Subcutaneous adipose tissue (tissue), 4 donors: Measurements from ENCODE around the gene NPY. TPM values are rescaled to one million over a fixed set of nuclear protein-coding genes. Genes with fewer than 3 reads are reported as not detected.

Experiments used
- CTCF ChIP-seq: fragments of 450-650 bp; IDR thresholded peaks from one replicate; pipeline ENCODE4 v1.5.1; 2016; ENCODE audit warnings: low read depth, mild to moderate bottlenecking, control low read depth, antibody characterized with exemption, moderate library complexity
- total RNA-seq, 4 donors: library from RNA; depleted of rRNA; stranded (reverse); fragments of >200 nt; gene quantifications; one replicate each; pipeline ENCODE4 v1.1.0, GENCODE V29; 2016

The NPY gene
- total RNA-seq, 4 donors from 2014 or later: not detected

DNA sequence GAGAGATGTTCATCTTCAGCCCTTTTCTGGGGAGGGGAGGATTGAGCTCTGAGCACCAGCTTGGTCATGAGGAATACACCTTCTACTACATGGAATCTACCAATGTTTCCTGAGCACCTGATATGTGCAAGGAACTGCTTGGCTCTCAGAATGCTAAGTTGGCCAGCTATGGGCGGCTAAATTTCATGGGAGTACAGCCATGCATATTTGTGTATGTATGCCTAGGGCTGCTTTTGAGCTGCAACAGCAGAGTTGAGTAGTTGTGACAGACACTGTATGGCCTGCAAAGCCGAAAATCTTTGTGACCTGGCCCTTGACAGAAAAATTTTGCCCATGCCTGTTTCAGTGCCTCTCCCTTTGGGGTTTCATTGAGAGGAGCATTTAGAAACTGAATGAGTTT is 44.9 kb downstream of the NPY start:
- no peak for TF ChIP-seq CTCF

GRCh38 chr7:24334012-24334411 is 50.0 kb downstream of the NPY start:
- no peak for TF ChIP-seq CTCF

GRCh38 chr7:24334627-24335026 is 50.6 kb downstream of the NPY start:
- no peak for TF ChIP-seq CTCF

GRCh38 chr7:24336461-24336860 is 52.5 kb downstream of the NPY start:
- TF ChIP-seq CTCF: no peak

DNA sequence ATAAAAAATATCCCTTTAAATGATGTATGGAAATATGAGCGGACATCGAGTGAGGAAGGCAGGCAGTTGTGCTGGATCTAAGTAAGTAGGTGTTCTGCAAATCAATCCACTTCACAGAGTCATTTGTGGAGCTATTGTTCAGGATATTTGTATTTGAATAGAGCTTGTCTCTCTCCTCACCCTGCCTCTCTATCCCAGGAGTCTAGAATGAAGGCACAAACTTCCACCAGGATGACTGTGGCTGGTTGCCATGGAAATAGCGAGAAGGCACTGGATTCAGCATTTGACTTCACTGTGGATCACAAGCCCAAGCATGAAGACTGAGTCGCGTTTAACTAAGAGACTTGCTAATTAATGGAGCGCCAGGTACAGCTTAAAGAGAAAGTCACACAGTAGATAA is 53.2 kb downstream of the NPY start:
- TF ChIP-seq CTCF: no peak

DNA sequence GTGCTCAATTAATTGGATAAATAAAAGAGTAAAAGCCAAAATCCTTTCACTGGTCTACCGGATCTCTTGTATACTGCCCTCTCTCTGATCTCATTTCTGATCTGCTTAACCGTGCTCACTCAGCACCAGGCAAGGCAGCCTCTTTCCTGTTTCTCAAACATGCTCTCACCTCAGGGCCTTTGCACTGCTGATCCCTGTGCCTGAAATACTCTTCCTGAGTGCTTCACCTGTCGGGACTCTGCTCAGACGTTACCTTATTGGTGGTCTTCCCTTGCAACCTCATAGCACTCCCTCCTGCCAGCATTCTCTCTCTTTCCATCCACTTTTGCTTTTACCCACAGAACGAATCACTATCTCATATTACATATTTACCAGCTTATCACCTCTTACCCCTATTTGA is 55.6 kb downstream of the NPY start:
- no peak for TF ChIP-seq CTCF

GRCh38 chr7:24340727-24341126 is 56.7 kb downstream of the NPY start:
- no peak for TF ChIP-seq CTCF
